ENCODE data around the gene RABAC1. TPM values are rescaled to one million over a fixed set of nuclear protein-coding genes. Genes with fewer than 3 reads are reported as not detected.
A peak's percentile ranks its signal among the peaks of the same experiment; 100 is the strongest.

The RABAC1 gene
- total RNA-seq, 1 experiment from 2014 or later = 94.0 TPM

GRCh38 chr19:41971363-41971762 is 12.2 kb upstream of the RABAC1 start:
- DNase-seq = no peak
- Histone ChIP-seq H3K4me2 (ENCODE audit: insufficient read depth, insufficient read length, low read length) (no peak overlapping the region), H2BK12ac (ENCODE audit: insufficient read length, low read depth, low read length) (no peak overlapping the region), H2BK15ac (ENCODE audit: low read depth, low read length) (no peak overlapping the region), H3K79me1 (ENCODE audit: insufficient read depth, low read depth, low read length, poor library complexity, severe bottlenecking) (no peaks in the 10 kb centered on the region), H4K20me1 (ENCODE audit: control insufficient read depth, insufficient read depth, insufficient read length) (no peaks in the 10 kb centered on the region), H3K27ac (ENCODE audit: insufficient read length, low read depth, low read length) (no peak overlapping the region), H3K23ac (ENCODE audit: insufficient read length, low read depth, low read length) (no peak overlapping the region), H3K9me3 (ENCODE audit: control insufficient read depth, low read depth, low read length) (no peaks in the 10 kb centered on the region), H4K5ac (ENCODE audit: insufficient read length, low read depth, low read length) (no peak overlapping the region), H3K79me2 (ENCODE audit: insufficient read depth, low read length) (no peaks in the 10 kb centered on the region), H2BK120ac (ENCODE audit: low read depth, low read length, poor library complexity, severe bottlenecking) (no peak overlapping the region), H3K18ac (ENCODE audit: insufficient read length, low read depth, low read length) (no peak overlapping the region), H3K14ac (ENCODE audit: insufficient read depth, low read length) (no peak overlapping the region; the same call in 1 of the 2 replicates), H3K27me3 (ENCODE audit: insufficient read depth, low read length) (no peaks in the 10 kb centered on the region), H2AFZ (ENCODE audit: low read length) (no peak overlapping the region), H4K91ac (ENCODE audit: insufficient read length, low read depth, low read length) (no peak overlapping the region), H2BK20ac (ENCODE audit: low read depth, low read length, poor library complexity, severe bottlenecking) (no peak overlapping the region), H2AK5ac (ENCODE audit: insufficient read length, low read length) (no peak overlapping the region), H3K4ac (ENCODE audit: low read depth, low read length) (no peak overlapping the region), H3T11ph (ENCODE audit: low read length) (no peak overlapping the region), H3K9ac (ENCODE audit: extremely low read depth, insufficient read length, low read length) (no peak overlapping the region), H3K56ac (ENCODE audit: insufficient read length, low read depth, low read length) (no peak overlapping the region), H3K23me2 (ENCODE audit: insufficient read length, low read depth, low read length, poor library complexity, severe bottlenecking) (no peaks in the 10 kb centered on the region), H4K8ac (replicated peaks; ENCODE audit: insufficient read length, low read depth, low read length) (no peak overlapping the region), H3K4me1 (ENCODE audit: insufficient read depth, low read length) (no peaks in the 10 kb centered on the region), H2BK5ac (ENCODE audit: insufficient read length, low read length) (no peak overlapping the region)
- no peaks in the 10 kb centered on the region; the same call in none of the 2 replicates for H3K27me3 Mint-ChIP-seq (ENCODE audit: low read depth)
- no CpG with 5 or more reads among the region's 11 CpGs for WGBS (ENCODE audit: extremely low coverage, insufficient read length, low lambda C conversion rate)
- peaks cover 1 to 20% (median 7%) of the 10 kb centered on the region in 3 experiments; a peak in 5 of 7 replicates for H3K36me3 Mint-ChIP-seq (ENCODE audit: insufficient read depth in 1 of 3, low read depth in 3 of 3)
- no peak for TF ChIP-seq CTCF (conservative IDR thresholded peaks at IDR 0.05)
- H3K27ac Mint-ChIP-seq = peak overlapping the region in 1 of 3 experiments; percentile 53; a peak in 1 of 7 replicates
- H3K9me3 Mint-ChIP-seq = no peaks in the 10 kb centered on the region
- H3K4me3 Mint-ChIP-seq = no peak overlapping the region; a peak in 1 of 5 replicates
- H3K4me1 Mint-ChIP-seq = peaks cover 0 to 4% of the 10 kb centered on the region in 2 experiments; a peak in 2 of 4 replicates
